RPMI8226 (cell line): ENCODE results near the gene MALSU1.

Source experiments
- DNase-seq: peaks from one replicate; pipeline ENCODE4 v3.0.0-alpha.2; 2015

The MALSU1 gene

DNA sequence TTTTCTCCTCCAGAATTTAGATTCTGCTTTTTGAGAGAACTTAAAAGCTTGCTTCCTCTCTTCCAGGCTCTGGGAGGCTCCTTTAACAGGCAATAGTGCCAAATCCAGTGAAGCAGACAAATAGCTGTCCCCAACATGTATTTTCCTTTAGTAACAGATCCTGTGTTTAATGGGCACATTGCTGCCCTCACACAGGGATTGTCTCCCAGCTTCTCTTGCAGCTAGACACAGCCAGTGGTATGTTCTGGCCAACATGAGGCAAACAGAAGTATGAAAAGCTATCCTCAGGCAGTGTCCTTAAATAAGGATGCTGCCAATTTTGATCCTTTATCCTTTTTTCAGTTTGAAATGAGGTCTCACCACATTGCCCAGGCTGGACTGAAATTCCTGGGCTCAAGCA, 38.2 kb downstream of the MALSU1 start:
- no peak for DNase-seq

DNA sequence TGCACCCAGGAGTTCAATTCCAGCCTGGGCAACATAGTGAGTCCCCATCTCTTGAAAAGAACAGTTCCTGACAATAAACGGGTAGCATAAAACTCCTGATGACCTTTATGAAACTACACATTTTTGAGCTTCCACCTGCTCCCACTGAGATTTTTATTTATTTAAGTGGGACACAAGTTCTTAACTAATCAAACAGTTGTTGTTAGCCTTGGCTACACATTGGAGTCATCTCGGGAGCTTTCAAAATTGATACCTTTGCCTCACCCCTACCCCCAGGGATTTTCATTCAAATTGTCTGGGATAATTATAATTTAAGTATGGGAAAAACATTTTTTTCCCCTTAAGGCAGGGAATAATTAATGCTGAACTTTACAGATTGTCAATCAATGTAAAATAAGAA, 39.3 kb downstream of the MALSU1 start:
- no peak for DNase-seq

DNA sequence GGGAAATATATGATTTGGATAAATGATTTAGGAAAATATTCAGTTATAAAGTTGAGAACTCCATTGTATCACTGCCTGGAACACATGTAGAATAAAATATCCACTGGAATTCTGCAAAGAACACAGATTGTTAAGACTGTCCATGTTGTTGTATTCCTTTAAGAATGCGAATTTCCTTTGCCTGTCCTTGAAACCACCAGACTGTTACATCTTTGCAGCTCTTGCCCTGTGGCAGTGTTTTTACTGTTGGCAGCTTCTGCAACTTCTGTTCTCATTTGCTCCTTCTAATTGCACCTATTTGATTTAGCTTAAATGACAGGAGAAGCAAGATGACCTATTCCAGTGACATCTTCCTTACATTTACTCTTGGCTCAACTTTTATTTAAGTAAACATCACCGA, 39.7 kb downstream of the MALSU1 start:
- DNase-seq = no peak

DNA sequence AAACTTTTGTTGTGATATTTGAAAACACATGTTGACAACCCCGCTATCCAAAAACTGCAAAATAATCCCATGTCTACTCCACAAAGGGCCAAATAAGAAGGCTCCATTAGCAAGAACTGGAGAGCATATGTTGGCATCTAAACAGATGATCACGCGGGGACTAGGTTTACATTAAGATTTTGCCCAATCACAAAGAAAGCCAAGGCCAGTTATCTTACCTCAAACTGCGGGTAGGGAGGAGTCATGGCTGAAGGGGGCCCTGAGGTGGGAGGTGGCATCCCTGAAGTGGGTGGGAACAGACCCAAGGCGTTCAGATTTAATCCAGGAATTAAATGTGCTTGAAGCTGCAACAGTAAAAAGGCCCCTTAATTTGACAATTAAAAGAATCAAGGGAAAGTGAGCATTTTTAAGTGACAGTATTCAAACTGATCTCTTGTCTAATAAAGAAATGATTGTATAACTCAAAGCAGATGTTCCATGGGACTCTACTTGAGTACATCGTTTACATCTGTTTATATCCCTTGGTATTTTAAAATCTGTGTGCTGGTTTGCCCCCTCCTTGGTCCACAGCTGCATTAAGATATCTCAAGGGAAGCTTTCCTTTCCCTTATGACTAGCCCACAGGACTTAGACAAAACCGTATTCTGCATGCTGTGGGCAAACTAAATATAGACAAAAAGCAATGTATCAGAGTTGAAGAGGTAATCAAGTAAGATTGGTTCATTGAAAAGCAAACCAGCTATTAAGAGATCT, 42.9 kb downstream of the MALSU1 start:
- no peak for DNase-seq

DNA sequence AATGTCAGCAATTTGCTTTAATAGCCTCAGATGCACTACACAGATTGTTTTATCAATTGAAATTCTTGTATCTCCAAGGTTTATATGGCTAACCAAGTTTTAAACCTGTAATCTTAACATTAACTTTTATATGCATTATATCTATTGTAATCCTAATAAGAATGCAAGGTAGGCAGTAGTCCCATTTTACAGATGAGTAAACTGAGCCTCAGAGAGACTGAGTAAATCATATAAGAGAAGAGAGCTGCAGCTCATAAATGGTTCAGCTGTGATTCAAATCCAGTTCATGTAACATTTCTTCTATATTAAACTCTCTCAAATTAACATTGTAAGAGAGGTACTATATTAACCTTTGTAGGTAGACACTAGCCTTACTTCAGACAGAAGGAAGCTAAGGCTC, 44.0 kb downstream of the MALSU1 start:
- no peak for DNase-seq

DNA sequence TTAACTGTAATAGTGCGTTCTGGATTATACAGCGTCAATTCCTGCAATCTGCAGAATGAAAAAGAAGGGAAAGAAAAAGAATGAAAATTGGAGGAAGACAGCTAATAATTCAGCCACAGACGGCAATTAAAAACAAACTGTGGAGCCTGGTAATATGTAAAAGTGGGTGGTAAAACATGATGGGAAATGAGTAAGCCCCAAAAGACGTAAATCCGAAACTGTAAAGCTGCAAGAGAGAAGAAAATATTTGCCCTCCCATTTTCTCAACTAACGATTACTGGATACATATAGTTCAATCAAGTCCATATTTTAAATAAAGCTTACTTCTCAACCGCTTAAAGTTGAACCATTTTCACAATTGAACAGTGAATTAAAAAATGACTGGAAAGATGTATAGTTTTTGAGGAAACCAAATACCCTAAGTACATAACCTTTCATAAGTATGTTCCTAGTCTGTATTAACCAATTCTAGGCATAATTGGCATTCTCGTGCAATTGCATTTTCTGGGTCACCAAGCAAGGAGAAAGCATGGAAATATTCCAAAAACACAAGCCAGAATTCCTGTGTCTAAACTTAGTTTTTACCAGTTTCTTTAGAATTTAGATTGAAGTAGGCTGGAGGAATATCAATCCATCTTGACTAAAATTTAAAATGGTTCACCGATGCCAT, 44.8 kb downstream of the MALSU1 start:
- no peak for DNase-seq

DNA sequence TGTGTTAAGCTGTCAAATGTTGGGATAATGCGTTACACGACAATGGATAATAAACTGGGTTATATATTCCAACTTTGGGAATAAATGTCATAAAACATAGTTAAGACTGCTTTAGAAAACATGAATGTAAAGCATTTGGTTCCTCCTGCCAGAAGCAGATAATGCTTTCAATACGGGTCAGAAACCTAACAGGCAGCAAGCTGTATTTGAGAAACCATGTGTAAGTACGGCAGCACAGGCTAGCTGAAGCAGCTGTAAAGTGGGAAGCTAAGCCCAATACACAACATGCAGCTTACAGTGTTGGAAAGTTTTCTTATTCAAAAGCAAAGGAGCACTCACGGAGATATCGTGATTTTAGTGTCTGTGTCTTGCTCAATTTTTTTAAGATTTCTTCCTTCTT, 46.5 kb downstream of the MALSU1 start:
- no peak for DNase-seq

DNA sequence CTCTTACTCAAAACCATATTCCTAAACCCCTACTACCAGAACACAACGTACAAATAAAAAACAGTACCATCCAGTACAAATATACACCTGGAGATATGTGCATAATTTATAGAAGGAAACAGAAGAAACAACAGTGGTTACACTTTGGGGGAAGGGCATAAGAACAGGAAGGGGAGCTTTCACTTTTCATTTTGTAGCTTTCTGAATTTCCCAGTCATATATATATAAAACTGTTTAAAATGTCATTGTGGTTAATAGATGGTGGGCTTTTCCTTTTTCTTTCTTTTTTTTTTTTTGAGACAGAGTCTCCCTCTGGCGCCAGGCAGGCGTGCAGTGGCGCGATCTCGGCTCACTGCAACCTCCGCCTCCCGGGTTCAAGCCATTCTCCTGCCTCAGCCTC, 47.2 kb downstream of the MALSU1 start:
- DNase-seq = no peak

DNA sequence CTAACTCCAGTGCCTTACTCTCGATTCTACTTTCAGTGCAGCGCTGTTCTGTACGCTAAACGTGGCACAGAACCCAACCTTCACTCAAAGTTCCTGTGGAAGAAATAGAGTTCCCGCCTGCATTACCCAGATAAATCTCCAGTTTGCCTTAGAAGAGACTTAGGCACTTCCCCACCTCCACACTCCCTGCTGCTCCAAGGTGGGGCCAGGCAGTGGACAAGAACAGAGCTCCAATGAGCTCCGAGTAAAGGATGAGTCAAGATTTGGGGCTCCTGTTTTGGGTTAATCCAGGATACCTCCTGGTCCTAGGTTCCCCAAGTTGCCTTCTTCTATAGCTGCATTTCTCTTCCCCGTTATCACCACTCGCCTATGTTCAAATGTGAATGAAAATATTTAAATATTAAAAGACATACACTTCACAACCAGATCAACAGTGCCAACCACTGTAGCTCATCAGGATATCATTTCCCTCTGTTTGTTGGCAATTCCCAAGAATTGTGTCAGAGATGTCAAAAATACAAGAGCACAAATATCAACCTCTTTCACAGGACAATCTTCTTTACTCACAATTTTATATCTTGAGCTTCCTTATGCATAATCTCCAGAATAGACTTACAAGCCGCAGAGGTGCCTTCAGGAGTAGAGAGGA, 48.0 kb downstream of the MALSU1 start:
- DNase-seq = no peak

DNA sequence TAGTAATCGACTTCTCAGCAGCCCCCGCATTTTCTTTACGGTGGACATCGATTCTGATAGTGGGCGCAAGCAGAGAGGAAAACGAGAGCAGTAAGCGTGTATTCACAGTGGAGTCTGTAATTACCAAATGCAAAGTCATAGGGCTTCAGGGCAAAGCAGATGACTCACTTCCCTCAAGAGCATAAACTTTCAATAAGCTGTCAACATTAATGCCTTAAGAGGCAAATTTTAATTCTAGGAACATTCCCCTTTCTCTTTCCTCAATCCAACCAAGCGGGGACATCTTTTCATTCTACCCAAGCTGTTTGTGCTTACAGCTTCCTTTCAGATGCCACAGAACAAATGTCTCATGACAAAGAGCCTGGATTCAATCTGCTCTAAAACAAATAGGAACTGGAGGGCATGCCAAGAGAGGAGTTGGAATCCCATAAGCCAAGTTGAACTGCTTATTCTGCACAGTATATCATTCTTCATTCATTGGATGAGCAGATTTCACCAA, 48.6 kb downstream of the MALSU1 start:
- no peak for DNase-seq

DNA sequence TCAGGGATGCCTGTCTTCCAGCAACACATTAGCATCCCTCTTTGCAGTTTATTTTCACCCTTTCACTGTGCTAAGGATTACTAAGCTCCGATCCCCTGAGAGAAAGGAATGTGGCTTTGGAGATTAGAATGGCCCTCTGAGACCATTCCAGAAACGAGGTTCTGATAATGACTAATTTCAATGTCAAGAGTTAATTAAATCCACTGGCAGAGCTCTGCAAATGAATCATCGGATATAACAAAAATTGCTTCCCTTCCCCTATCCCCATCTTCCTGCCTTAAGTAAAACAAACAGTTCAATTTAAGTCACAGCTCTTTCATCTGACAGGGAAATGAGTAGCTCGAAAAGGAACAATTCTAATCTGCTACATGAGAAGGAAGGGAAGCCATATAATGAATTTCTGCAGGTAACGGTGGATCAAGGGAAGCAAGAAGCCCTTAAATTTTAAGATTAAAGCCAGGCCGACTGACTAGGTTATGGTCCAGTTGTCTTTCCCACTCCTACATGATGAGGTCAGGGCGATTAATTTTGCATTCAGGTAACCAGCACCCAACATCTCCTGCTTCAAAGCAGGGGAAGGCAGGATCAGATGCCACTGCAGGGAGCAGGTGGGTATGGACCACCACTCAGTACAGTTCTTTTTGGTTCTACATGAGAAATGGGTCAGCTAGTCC, 50.5 kb downstream of the MALSU1 start:
- no peak for DNase-seq

DNA sequence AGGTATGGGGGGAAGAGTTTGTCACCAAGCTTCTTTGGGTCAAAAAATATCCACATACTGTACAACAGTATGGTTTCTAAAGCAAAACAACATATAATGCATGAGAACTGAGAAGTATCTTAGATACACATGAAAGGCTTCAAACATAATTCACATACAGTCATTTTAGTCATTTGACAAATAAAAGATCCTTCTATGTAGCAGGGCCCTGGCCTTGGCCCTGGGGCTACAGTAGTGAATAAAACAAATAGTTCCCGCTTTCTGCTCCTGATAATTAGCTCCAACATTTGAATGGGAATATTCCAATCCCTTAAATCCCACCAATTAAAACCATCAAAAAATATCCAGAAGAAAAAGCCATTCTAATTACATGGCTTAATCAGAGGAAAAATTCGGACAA, 51.3 kb downstream of the MALSU1 start:
- DNase-seq = no peak

DNA sequence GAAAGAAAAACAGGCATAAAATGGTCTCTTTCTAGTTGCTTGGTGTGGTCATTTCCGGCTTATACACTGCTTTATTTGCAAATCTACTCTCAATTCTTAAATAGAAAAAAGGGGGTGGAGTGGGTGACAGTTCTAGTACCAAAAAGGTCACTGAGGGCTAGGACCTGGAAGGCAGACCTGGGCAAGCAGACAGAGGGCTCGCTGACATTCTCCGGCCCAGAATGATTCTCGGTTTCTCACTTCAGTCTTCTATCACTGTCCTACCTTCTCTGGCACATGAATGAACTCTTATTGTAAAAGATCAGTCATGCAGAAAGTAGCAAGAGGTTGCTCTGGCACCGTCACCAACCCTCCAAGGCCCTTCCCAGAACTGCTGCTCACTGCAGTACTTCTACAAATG, 54.0 kb downstream of the MALSU1 start:
- DNase-seq = no peak

DNA sequence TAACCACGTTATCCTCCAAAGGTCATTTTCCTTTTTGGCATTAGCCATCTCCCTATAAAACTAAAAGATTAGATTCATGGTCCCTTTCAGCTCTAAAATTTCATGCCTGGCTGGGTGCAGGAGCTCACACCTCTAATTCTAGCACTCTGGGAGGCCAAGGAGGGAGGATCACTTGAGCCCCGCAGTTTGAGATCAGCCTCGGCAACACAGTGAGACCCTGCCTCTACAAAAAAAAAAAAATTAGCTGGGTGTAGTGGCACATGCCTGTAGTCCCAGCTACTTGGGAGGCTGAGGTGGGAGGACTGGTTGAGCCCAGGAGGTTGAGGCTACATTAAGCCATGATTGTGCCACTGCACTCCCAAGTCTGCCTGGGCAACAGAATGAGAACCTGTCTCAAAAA, 57.0 kb downstream of the MALSU1 start:
- no peak for DNase-seq

DNA sequence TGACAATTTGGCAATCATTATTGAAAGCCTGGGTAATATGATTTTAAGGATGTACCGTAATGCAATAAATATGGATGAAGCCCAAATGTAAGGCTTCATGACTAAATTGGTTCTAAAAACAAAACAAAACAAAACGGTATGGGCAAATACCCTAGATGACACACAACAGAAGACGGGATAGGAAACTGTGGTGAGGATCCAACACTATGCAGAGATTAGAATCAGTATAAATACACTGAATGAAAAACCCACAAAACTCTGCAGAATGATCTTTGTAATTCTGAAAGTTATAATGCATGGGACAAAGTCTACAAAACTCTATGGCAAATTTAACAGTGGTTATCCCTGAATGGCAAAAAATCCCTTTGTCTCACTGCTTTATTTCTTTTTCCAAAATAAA, 57.6 kb downstream of the MALSU1 start:
- DNase-seq = no peak

DNA sequence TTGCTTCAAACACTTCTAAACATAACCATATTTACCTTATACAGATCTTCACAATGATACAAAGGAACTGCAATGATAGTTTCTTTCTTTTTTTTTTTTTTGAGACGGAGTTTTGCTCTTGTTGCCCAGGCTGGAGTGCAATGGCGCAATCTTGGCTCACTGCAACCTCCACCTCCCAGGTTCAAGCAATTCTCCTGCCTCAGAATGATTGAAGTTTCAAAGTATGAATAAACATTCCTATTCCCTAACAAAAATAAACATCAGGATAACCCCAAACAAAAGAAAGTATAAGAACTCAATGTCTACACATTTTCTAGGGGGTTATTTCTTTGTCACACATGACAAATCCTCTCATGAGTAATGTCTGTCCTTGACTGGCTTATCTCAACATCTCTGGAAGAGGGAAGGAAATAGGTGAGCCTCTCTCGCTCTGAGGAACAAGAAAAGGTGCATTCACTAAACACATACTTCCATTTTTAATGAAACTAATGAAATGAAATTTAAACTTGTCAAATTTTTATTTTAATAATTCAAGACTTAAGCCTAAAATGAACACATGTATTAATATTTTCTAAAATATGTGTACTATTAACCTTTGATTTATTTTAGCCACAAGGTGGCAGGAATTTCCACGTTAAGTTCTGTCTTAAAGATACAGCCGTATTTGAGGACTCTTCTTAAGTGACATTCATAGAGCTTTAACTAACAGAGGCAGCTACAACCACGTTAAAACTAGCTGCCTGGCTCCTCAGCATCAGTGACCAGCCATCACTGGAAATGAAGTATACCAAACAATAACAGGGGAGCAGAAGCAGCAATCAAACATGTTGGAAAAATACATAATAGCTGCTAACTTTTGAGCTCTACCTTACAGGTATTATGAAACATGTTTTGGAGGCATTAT, 58.3 kb downstream of the MALSU1 start:
- peak; percentile 37 for DNase-seq

DNA sequence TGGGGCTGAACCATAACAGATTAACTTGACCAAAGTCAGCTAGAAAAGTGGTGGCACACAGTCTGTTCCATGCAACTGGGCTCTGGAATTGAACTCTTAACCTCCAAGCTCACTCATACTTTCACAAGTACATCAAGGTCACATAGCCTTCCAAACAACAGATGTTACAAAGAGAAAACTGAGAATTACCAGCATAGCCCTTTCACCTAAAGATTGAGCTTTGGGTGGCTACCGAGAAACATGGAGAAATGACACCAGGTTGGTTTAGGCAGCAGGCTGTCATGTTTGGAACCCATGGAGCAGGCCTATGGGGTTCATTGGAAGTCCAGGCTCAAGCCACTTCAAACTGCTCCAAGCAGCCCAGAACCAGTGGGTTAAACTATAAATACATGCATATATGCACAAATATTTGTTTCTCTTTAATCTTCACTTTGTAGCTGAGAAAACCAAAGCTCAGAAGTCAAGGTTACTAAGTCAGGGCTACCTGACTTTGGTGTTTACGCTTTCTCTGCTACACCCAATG, 59.1 kb downstream of the MALSU1 start:
- no peak for DNase-seq
